Right atrium auricular region (tissue), 2 donors: ENCODE data around the gene KLHL25. TPM values are rescaled to one million over a fixed set of nuclear protein-coding genes. Genes with fewer than 3 reads are reported as not detected.

Experiments used
- DNase-seq: peaks from one replicate; pipeline ENCODE4 v3.0.0-alpha.2; 2019; ENCODE audit warnings: low spot score
- H3K27ac ChIP-seq, 2 donors: fragments of 200-600 bp; sonication (generic); 1 replicate in 1 of 2; 2 replicates in 1 of 2; pipeline ENCODE4 v1.5.1; 2016 to 2019
- H3K27me3 ChIP-seq, 2 donors: fragments of 200-600 bp; sonication (generic); one replicate each; pipeline versions ENCODE4 v1.5.1 to v1.6.0; 2017 to 2019
- H3K36me3 ChIP-seq: fragments of 200-600 bp; sonication (generic); one replicate; pipeline ENCODE4 v1.5.1; 2016
- H3K4me1 ChIP-seq, 2 donors: fragments of 200-600 bp; sonication (generic); one replicate each; pipeline versions ENCODE4 v1.5.1 to v1.6.0; 2017 to 2019
- H3K4me3 ChIP-seq, 2 donors: fragments of 200-600 bp; sonication (generic); 1 replicate in 1 of 2; 2 replicates in 1 of 2; pipeline ENCODE4 v1.5.1; 2017 to 2019; ENCODE audit warnings: mild to moderate bottlenecking in 1 of 2, moderate library complexity in 1 of 2
- H3K9me3 ChIP-seq, 2 donors: fragments of 200-600 bp; sonication (generic); one replicate each; pipeline ENCODE4 v1.5.1; 2019
- CTCF ChIP-seq, 2 donors: fragments of 200-600 bp; sonication (generic); IDR thresholded peaks; one replicate each; pipeline ENCODE4 v1.5.1; 2019; ENCODE audit warnings: antibody characterized with exemption in 2 of 2
- total RNA-seq, 2 donors: library from RNA; depleted of rRNA; stranded (reverse); fragments of >200 nt; gene quantifications; one replicate each; pipeline ENCODE4 v1.1.0, GENCODE V29; 2016

KLHL25 gene
- total RNA-seq, 2 donors from 2014 or later = 4.1 TPM

DNA sequence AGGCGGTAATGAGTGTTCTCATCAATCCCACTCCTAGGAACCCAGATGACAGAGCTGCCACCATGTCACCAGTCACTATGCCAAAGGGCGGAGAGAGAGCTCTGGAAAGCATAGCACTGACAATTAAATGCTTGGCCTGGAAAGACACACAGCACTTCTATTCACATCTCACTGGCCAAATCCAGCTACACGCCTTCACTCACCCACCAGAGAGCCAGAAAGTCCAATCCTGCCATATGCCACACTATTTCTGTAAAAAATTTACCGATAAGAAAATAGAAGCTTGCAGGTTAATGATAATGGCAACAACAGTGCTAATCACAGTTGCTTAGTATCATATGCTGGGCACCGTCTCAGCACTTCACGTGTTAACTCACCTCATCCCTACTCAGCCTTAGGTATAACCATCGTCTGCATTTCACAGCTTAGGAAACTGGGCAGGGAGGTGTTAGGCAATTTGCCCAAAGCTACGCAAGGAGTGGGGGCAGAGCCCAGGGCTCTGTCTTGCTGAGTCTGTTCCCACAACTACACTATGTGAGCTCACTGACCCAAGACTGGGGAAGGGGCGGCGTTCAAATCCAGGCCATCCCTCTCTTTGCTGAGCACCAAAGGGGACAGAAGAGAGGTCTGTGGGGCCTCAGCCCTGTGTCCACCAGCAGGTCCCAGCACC is 16.5 kb downstream of the KLHL25 start:
- Histone ChIP-seq H3K4me3 (no peak overlapping the region), H3K27me3 (no peaks in the 10 kb centered on the region), H3K9me3 (no peaks in the 10 kb centered on the region), H3K4me1 (peaks cover 0 to 50% of the 10 kb centered on the region in 2 donors), H3K27ac (peak overlapping the region; percentile 59 to 65), H3K36me3 (no peaks in the 10 kb centered on the region)
- DNase-seq = no peak
- no peak for TF ChIP-seq CTCF (IDR thresholded peaks at IDR 0.05)

- no peaks in the 10 kb centered on the region for H3K36me3 ChIP-seq
- H3K4me1 ChIP-seq = peaks cover 0 to 57% of the 10 kb centered on the region in 2 donors
- peak overlapping the region; percentile 59 to 65 for H3K27ac ChIP-seq
- H3K27me3 ChIP-seq = no peaks in the 10 kb centered on the region
- H3K4me3 ChIP-seq = no peak overlapping the region
- TF ChIP-seq CTCF (IDR thresholded peaks at IDR 0.05) = no peak
- no peak for DNase-seq
- H3K9me3 ChIP-seq = no peaks in the 10 kb centered on the region
These were observed 17.2 kb downstream of the KLHL25 start for GRCh38 chr15:85777250-85778106.

- Histone ChIP-seq H3K9me3 (no peaks in the 10 kb centered on the region), H3K27me3 (no peaks in the 10 kb centered on the region), H3K4me3 (no peak overlapping the region), H3K36me3 (no peaks in the 10 kb centered on the region), H3K27ac (no peak overlapping the region), H3K4me1 (peaks cover 0 to 58% of the 10 kb centered on the region in 2 donors)
- DNase-seq = no peak
- no peak for TF ChIP-seq CTCF (IDR thresholded peaks at IDR 0.05)
These were observed 20.8 kb downstream of the KLHL25 start for GRCh38 chr15:85773970-85774369.

DNA sequence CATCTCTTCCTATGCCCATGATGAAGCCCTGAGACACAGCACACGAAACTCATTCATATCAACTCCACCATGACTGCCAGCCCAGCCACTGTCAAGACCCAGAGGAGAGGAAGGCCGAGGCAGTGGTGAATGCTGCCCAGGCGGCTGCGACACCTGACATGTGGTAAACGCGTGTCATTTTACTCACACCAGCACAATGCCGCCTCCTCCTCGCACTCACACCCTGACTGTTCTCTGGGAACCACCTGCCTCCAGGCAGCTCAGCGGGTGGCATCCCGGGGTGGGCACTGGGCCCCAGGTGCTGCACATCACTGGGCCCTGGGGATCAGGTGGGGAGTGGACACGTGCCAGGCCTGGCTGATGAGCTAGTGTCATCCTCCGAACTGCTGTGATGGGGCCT is 21.5 kb downstream of the KLHL25 start:
- TF ChIP-seq CTCF (IDR thresholded peaks at IDR 0.05) = no peak
- Histone ChIP-seq H3K9me3 (no peaks in the 10 kb centered on the region), H3K36me3 (no peaks in the 10 kb centered on the region), H3K4me1 (peaks cover 0 to 51% of the 10 kb centered on the region in 2 donors), H3K27me3 (no peaks in the 10 kb centered on the region), H3K4me3 (no peak overlapping the region), H3K27ac (peak overlapping the region in 1 of 2 donors; percentile 76)
- DNase-seq = no peak

DNA sequence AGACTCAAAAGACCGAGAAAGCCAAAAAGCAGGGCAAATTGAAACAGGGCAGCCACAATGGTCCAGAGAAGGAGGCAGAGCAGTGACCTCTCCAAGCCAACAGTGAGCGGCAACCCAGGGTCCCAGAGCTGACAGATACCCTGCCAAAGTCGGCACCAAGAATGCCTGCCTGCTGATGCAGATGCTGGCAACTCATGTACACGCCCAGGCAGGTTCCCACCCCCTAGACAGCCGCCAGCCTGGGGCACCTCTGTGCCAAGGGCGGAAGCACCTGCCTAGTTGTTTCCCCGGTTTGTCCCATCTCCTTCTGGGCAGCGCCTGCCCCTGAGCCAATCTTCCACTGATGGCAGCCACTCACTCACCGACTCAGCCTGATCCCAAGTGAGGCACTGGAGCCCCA is 22.1 kb downstream of the KLHL25 start:
- Histone ChIP-seq H3K9me3 (no peaks in the 10 kb centered on the region), H3K4me3 (no peak overlapping the region), H3K27me3 (no peaks in the 10 kb centered on the region), H3K36me3 (no peaks in the 10 kb centered on the region), H3K4me1 (peaks cover 0 to 47% of the 10 kb centered on the region in 2 donors), H3K27ac (peak overlapping the region; percentile 37 to 76)
- no peak for TF ChIP-seq CTCF (IDR thresholded peaks at IDR 0.05)
- no peak for DNase-seq
